ENCODE measurements around the gene EPB42.

The EPB42 gene

DNA sequence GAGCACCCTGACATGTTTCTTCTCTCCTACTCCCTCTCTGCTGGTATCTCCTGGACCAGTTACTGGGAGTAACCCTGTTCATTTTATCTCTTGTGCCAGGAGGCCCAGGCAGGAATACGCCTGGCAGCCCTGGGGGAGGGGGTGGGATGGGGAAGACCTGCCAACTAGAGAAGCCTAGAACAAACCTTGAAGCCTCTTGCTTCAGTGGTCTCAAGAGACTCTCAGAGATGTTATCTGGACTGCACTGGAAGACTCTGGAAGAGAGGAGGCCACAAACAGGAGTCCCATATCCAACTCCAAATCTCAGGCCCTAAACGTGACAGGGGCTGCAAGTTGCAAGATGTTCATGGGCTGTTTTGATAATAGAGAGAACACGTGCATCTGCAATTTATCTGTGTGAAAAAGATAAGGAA is at the start of gene EPB42:
TSS of gene EPB42 (minus strand) at position 28 of the 413 bp plus-strand sequence. CDS start 193 bp downstream, outside the sequence.
- peak; percentile 83 for DNase-seq (ENCODE audit: low read depth)

DNA sequence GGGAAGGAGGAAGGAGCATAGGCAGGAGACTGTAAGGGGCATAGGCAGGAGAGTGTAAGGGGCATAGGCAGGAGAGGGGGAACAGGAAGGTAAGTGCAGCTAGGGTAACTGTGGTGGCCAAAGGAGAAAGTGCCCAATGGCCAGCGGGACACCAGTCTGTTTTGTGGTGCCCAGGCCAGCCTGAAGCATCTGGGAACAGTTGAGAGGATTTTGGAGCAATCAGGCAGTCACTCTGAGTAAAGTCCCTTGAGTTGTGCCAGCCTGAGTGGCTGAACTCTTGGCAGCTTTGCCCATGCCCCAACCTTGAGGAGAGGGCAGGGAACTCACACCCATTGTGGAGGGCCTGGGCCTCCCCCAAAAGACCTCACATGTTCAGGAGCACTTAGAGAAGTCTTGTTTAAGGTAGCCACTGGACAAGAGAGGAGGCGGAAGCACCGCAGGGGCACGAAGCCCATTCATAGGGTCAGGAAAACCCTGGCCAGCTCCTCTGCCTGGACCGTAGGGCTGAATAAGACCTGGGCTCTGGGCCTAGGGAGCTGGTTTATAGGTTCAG is 49.4 kb upstream of the EPB42 start:
- no peak for DNase-seq (ENCODE audit: low read depth)

DNA sequence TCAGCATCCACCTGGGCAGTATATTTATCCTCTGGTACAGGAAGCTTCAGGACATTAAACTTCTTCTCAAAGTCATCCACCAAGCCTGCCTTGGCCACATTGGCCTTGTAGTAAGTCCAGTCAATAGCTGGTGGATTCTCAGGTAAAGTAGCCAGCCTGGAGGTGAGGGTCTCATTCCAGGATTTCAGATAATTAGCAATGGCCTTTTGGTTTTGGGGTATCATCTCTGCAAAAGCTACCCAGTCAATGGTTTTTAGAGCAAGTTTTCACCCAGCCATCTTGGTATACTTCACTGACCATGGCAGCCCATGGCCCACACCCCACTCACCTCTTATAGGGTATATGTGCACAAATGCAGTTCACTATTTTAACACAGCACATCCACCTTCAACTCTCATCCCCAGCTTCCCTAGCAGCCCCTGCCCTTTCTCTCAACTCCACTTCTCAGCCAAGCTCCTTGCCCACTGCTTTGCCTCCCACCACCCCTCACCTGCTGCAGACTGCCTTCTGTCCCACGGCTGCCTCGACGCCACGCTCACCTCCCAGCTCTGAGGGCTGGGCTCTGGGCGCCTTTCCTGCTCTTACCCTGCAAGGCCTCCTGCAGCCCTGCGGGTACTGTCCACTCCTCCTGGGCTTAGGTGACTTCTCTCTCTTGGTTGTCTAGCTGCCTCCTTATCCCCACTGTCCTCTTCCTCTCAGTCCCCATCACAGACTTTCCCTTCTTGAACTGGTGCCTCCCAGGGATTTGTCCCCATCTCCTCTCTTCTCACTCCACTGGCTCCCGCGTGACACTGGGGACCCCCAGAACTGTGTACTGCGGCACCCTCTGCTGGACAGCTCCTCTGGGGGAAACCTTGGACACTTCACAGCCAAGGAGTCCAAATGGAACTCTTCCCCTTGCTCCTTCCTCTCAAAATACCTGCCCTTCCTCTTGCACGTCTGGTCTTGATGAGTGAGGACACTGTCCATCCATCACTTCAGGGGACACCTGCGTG is 47.6 kb upstream of the EPB42 start:
- DNase-seq (ENCODE audit: low read depth), result no peak

DNA sequence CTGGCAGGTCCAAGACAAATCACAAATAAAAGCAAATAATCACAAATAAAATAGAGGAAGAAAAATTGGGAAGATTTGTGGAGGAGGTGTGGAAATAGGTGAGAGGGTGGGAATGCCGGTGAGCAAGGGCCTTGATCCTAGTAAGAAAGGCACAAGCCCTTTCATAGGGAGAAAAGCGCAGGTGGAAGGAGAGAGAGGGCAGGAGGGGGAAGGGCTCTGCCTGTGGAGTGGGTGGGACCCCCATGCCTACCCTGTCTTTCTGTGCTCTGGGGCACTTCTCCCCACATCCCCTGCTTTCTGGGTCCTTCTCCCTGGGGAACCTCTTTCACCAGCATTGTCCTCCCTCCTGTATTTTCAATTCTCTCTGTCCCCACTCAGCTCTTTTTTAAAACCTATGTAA is 46.6 kb upstream of the EPB42 start:
- no peak for DNase-seq (ENCODE audit: low read depth)

DNA sequence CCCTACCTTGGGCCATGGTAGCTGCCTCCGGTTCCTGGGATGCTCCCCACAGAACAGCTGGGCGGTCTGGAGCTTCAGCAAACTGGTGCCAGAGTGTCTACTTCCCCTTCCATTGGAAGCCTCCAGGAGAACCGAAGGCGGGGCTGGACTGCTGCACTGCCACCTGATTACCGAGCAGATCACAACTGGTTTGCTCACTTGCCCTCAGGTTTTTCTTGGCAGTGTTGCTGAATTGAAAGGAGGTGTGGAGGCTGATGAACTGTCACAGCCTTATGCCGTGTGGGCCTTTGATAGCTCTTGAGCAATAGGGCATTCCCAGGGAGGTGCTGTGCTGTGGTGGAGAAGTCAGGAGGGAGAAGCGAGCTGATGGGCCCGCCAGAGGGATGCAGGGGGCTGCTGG is 46.0 kb upstream of the EPB42 start, which contains the start of gene TGM5:
TSS of gene TGM5 (minus strand) at position 95 of the 400 bp plus-strand sequence. CDS start at position 16, 79 bp downstream.
- DNase-seq (ENCODE audit: low read depth), result no peak

DNA sequence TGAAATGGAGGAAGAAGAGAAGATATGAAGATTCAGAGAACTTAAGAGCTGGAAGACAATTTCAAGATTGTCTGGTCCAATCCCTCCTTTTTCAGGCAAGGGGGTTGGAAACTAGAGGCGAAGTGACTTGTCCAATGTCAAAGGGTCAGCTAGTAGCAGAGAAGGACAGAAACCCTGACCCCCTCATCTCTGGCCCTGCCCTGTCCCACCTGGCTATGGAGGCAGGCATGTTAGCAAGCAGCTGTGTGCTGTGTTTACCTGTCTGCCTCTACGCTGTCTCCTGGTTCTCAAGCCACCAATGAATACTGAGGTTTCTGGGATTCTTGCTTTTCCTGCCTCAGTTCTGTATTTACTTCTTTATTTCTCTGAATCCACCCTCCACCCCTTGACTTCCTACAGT is 45.6 kb upstream of the EPB42 start:
- DNase-seq (ENCODE audit: low read depth), result no peak

DNA sequence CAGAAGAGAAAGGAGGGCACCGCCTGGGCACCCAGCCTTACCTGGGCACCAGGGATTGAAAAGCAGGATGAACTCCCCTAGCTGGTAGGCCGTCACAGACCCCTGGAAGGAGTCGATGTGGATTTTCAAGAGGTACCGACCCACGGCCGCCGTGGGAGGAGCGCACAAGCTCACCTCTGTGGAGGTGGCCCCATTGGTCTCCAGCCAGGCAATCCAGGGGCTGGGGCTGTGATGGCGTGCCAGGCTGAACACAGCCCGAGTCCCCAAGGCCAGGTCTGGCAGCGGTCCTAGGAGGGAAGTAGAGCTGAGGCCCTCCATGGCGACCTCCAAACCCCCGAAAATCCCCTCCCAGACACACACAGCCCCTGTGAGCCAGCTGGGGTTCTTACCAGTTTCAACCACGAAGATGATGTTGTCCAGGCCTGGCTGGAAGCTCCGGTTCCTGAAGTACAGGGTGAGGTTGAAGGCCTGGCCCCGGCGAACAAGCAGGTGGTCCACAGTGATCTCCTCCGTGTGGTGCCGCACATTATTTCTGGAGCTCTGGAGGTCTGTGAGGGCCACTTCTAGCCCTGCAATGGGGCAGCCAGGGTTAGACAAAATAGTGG is 39.3 kb upstream of the EPB42 start:
- no peak for DNase-seq (ENCODE audit: low read depth)

DNA sequence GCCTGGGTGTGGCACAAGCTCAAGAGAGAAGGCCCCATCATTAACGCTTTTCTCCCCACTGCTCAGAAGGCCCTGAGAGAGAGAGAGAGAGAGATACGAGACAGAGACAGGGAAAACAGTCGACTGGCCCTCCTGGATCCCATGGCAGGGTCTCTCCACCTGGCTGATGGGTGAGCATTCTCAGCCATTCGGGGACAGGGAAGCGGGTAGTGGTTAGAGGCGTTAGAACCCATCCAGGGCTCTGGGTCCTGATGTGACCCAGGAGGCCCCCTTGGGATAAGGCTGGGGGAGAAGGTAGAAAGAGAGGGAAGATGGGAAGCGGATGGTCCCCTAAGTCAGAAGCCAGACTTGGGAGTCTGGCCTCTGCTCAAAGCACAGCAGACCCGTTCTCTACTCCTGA is 38.0 kb upstream of the EPB42 start:
- no peak for DNase-seq (ENCODE audit: low read depth)

DNA sequence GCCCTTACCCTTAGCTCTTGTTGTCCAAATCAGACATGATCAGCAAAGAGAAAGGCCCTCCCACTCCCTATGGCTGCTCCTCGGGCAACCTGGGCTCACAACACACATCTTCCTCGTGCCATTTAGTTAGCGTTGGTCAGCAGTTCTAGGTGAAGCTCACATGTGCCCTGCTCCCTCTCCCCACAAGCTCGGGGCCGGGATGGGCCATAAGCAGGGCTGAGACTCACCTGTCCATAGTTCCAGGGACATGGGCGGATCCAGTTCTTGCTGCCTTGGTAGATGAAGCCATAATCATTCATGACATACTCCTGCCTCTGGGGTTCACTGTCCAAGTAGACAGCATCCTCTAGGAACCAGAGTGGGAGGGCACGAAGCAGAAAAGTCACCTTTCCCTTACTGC is 35.5 kb upstream of the EPB42 start:
- no peak for DNase-seq (ENCODE audit: low read depth)

DNA sequence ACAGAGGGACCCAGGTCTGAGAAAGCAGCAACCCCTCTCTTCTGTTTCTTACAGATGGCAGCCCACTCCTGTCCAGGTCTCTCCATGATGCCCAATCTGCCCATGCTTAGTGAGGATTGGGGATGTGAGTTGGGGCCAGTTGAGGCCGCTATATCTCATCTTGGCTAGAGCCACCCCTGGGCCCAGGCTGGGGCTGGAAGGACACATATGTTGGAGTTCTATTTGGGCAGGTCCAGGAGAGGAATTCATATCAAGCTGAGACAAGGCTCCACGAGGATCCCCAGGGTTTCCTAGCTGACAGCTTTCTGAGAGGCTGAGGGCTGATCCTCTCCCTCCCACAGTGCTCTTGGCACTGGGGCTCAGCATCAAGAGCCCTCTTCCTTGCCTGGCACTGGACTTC is 34.6 kb upstream of the EPB42 start:
- no peak for DNase-seq (ENCODE audit: low read depth)

DNA sequence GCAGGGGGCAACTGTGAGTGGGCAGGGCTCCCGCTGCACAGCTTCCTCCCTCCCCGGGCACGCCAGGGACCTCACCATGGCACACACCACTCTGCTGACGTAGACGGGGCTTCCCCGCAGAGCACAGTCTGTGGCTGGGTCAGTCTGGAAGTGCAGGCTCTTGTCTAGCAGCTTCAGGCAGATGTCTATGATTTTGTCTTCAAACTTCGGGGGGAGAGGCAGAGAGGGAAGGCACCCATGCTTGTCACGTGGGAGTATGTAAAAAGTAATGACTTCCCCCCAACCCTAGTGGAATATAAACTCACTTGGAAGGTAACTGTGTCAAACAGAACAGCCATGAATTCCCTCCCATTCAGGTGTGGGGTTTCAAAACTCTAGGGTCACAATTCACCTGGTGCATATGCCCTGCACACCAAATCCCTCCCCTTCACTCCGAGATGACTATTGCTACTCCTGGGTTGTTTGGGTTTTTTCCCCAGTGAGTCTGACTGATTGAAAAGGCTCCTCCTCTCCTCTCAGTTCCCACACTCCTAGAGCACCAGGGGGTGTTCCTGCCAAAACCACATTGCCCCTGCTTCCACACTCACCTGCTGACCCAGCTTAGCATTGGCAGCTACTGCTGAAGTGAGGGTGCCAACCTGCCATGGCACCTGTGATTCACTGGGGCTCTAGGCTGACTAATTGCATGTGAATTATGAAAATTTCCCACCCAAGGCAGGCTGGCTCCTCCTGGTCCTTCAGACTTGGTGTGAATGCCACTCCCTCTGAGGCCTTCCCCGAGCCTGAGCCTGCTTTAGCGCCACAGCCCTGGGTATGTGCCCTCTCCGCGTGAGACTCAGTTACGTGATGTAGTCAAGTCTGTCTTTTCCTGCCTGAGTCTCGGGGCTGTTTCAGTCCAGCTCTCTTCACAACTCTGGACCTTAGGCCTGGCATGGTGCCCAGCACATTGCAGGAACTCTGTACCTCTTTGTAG is 32.9 kb upstream of the EPB42 start:
- no peak for DNase-seq (ENCODE audit: low read depth)

DNA sequence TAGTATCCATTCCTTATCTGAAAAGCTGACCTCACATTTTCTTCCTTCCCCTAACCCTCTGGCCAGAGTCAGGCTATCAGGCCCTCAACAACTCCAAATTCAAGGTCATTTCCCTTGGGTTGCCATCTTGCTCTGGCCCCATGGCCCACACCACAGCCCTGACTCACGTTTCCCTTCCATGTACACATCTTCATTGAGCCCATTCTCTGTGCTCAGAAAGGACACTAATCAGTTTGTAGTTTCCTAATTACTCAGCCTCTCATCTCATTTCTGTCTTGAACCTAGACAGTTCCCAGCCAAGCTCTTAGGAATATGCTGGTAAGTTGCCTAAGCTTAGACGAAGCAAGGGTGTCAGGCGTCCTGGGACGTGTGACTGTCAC is 31.0 kb upstream of the EPB42 start:
- DNase-seq (ENCODE audit: low read depth), result no peak

DNA sequence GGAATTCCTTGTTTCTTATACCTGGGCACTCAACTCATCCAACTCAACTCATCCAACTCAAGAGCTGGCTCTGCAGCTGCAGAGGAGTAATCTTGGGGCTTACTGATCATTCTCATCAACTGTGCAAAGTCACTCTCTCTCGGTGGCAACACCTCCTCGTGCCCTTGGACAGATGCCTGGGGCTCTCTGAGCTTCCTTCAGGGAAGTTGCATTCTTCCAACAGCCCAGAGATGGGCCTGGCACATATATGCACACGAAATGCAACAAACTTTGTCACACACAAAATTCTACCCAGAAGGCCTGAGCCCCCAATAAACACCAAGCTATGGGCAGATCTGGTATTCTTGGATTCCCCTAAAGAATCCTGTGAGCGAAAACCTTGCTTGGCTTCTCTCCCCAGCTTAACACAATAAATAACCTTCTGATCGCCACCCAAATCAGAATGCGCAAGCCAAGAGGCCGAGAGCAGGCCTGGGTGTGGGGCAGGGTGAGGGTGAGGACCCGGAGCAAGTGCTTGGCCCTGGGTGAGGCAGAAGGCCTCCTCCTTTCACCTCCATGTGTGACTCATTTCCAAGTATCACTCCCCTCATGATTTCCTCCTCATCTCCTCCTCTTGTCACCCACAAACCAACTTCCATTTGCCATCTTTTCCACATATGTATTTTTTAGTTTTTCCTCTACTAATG is 30.5 kb upstream of the EPB42 start:
- DNase-seq (ENCODE audit: low read depth), result no peak

DNA sequence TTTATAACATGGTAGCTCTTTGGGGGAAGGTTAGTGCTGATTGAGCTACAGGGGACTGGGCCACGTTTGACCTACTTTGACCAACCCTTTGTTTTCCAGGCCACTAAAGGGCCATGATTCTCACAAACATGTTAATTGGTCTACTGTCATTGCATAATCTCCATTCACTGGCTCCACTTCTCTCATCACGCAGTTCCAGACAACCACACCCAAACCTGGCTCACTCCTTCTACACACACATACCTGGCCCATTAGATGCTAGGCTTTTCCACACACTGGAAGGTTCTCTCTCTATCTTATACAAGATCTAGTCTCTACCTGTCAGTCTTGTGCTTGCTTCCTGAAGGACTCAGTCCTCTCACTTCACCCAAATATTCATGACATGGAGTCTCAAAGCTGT is 30.0 kb upstream of the EPB42 start:
- no peak for DNase-seq (ENCODE audit: low read depth)

DNA sequence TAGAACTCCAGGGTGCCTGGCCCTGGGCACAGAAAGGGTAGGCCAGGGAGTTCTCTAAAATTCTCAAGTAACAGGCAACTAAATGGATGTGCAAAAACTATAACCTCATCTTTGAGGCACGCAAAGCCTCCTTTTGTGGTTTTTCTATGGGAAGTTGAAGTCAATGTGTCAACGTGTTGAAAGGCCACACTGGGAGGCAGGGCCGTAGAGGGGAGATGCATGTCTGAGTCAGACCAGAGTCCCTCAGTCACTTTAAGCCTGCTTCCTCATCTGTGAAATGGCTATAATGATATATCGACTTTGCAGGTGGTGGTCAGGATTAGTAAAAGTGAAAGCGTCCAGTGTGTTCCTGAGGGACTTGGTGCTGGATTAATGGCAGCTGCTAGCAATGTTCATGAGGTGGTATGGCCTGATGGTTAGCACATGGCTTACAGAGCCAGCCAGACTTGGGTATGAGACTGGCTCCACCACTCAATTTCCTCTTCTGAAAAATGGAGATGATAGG is 28.9 kb upstream of the EPB42 start:
- DNase-seq (ENCODE audit: low read depth), result no peak

DNA sequence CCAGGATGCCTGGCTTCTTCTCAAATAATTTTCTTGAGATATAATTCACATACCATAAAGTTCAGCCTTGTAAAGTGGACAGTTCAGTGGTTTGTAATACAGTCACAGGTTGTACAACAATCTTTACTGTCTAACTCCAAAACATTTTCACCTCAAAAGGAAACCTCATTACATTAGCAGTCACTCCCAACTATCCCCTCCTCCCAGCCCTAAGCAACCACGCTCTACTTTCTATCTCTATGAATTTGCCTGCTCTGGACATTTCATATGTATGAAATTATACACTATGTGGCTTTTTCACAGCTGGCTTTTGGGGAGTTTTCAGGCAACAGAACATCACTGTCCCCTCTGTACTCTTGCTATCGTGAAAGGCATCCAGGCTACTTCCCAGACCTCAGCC is 28.4 kb upstream of the EPB42 start:
- no peak for DNase-seq (ENCODE audit: low read depth)

DNA sequence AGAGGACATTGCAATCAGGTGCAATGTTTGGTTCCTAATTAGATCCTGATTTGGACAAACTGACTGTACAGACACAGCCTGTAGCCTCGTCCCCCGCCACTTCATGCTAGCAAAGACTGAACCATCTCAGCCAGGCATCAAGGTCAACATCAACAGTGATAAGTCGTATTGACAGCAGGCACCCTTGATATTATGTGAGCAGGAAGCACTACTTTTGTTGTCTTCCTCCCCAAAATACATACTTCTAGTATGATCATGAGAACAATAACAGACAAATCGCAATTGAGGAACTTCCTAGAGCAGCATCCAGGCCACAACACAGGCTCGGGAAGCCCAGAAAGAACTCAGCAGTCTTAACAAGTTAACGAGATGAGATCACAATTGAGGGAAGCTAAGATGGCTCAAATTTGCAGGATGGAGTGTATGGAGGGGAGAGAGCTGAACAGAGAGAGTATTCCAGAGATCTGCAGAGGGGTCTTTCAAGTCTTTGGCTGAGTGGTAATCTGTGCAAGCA is 25.5 kb upstream of the EPB42 start:
- no peak for DNase-seq (ENCODE audit: low read depth)

DNA sequence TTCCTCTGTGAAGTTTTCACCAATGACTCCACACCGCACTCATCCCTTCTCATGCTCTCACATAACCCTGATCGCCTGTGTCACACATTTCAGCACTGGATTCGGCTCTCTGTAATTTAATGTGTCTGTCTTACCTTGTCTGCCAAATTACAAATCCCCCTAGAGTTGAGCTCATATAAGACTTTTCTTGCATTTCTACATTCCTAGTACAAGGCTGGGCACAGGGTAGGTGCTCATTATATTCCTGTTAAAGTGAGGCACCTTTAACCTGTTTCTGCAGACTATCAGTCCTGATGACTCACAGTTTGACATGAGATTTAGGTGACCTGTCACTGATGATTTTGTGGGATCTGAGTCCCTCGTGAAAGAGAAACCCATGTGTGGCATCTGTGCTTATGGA is 23.3 kb upstream of the EPB42 start:
- no peak for DNase-seq (ENCODE audit: low read depth)

DNA sequence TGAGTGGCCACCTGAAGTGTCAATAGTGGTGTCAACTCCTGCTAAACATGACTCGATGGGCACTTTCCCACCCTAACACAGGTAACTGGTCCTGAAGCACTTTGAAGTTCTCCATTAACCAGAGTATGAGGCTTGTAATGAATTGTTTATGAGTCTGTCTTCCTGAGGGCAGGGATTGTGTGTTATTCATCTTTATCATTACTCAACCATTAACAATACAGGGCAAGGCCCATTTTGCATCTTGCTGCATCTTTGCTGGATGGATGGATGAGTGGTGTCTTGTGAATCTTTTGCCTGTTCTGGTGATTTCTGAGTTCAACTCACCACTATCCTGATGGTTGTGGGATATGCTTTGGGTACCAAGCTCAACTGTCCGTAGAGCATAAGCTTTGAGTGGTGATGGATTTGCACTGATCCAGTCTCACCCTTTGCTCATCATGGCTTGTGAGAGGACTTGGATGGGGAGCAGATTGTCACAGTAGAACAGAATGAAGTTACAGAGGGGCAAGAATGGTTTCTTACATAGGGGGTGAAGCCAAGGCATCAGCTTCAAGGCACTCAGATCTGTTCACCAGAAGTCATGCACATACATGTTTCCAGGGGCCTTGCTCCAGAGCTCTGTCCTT is 22.3 kb upstream of the EPB42 start:
- DNase-seq (ENCODE audit: low read depth), result no peak

DNA sequence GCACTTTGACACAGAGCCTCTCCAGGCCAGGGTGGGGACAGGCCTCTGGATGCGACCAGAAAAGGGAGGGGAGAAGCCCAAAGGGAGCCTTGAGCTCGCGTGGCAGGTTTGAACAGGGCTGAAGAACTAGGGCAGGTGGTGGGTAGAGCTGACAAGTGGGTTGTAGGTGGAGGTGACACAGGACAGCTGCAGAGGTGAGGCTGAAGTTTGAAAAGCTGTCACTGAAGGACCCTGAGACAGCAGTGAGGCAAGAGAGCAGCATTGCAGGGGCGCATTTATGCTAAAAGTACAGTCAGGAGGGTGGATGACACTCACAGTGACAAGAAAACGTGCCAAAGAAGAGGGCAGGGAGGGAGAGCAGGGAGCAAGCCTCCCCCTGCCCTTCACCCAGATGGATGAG is 21.8 kb upstream of the EPB42 start:
- DNase-seq (ENCODE audit: low read depth), result no peak
